GM10248 (cell line): ENCODE results near the gene RRAGC.
A peak's percentile ranks its signal among the peaks of the same experiment; 100 is the strongest.

Experiments
- CTCF ChIA-PET: fragments of 300-600 bp; sonication (Branson Sonifier 250); formaldehyde crosslinking; extraction: SDS; loops from one replicate; lab custom pipeline; 2021; ENCODE audit warnings: antibody characterized with exemption; lab: Yijun Ruan, JAX
- POLR2A ChIA-PET: fragments of 350-650 bp; sonication (Branson Sonifier 250); formaldehyde crosslinking; extraction: SDS; loops from one replicate; lab custom pipeline; 2020; ENCODE audit warnings: antibody characterized with exemption; lab: Yijun Ruan, JAX
- DNase-seq: peaks from one replicate; pipeline ENCODE4 v3.0.0; 2012; ENCODE audit errors: extremely low spot score
- CTCF ChIP-seq: IDR thresholded peaks from 2 replicates; pipeline ENCODE4 v1.5.1; 2012; ENCODE audit warnings: mild to moderate bottlenecking, low read depth; ENCODE audit errors: extremely low read depth, missing control alignments, control extremely low read depth

The RRAGC gene

DNA sequence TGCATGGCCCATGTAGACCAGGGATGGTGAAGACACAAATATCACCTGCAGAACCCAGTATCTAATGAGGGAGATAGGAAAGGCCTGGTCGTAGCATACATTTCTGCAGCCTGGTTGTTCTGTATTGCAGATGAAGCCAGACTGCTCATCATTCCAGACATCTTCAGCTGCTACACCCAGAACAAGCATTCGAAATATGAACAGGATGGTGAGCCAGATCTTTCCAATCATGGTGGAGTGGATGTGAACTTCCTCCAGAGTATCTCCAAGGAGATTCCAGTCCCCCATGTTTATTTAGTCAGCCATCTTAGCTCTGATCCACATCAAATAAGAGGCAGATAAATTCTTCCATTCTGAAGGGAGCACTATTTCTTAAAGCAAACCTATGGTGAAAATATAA, 16.2 kb upstream of the RRAGC start:
- TF ChIP-seq CTCF: no peak
- DNase-seq: no peak
- ChIA-PET CTCF (no interaction called here), POLR2A (interaction anchor here (0.6 kb wide), 1 partner anchor 198 kb away, joined by 3 read pairs; no protein-coding TSS in a partner anchor)

DNA sequence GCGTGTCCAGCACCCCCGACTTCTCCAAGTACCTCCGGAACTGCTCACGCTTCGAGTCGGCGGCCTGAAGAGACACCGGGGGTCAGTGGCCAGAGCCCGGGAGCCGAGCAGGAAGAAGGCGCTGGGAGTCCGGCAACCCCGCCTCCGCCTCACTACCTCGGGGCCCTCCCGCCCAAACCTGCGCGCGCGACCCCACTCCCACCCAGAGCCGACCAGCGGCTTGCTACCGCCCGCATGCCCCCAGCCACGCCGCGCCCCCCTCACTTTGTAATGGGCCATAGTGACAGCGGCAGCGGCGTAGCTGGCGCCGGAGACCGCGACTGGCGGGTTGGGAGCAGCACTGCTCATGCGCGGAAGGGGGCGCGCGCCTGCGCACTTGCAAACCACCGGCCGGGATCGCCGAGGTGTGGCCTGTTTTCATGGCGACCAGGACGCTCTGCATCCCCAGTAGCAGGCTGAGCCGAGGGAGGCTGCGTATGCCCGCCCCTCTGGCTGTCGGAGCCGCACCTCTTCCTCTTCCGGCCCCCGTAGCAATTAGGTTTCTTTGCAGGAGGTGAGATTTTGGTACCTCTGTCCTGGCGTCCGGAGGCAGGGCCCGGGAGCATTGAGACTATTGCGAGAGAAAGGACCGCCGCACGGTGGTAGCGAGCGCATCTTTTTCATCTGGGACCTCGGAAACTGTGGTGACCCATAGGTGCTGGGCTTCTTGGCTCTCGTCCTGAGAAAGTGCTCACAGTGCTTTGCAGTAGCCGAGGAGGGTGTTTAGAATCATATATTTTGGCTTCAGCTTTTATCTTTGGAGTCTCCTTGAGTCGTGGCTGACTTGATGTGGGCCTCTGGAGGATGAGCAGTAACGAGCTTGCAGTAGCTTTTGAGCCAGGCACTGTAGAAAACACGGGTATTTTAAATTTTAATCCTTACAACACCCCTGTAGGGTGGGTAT, 13.7 kb upstream of the RRAGC start, which contains the start of gene MYCBP:
TSS of gene MYCBP (minus strand) at position 322 of the 943 bp plus-strand sequence. CDS start at position 279, 43 bp downstream.
- no peak for TF ChIP-seq CTCF
- ChIA-PET CTCF (interaction anchor here (1.2 to 4.0 kb wide), 3 partner anchors 8 to 17 kb away, joined by 3 to 12 read pairs (median 4); partner anchors contain the start of gene GJA9), POLR2A (no interaction called here)
- peak; percentile 99 for DNase-seq

GRCh38 chr1:38872401-38873026, 12.9 kb upstream of the RRAGC start:
- no peak for TF ChIP-seq CTCF
- POLR2A ChIA-PET: no interaction called here
- peak; percentile 47 for DNase-seq
- CTCF ChIA-PET: interaction anchor here (0.9 to 4.0 kb wide), 5 partner anchors 9 to 17 kb away, joined by 3 to 12 read pairs (median 3); partner anchors contain the start of genes GJA9 and RRAGC

GRCh38 chr1:38870996-38871395, 11.4 kb upstream of the RRAGC start:
- no peak for DNase-seq
- POLR2A ChIA-PET: no interaction called here
- CTCF ChIA-PET: interaction anchor here (1.0 to 4.0 kb wide), 2 partner anchors 10 to 14 kb away, joined by 3 to 12 read pairs; no protein-coding TSS in a partner anchor
- no peak for TF ChIP-seq CTCF

DNA sequence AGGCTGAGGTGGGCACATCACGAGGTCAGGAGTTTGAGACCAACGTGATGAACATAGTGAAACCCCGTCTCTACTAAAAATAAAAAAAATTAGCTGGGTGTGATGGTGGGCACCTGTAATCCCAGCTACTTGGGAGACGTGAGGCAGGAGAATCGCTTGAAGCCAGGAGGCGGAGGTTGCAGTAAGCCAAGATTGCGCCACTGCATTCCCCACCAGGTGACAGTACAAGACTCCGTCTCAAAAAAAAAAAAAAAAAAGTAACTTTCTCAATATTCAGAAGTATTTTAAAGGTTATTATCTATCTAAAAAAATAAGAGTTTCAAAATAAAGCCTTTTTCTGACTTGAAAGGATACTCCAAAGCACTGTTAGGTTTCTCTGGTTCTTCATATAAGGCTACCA, 7.6 kb upstream of the RRAGC start:
- ChIA-PET POLR2A (no interaction called here), CTCF (interaction anchor here (1.3 kb wide), 1 partner anchor 10 kb away, joined by 3 read pairs; no protein-coding TSS in a partner anchor)
- DNase-seq: no peak
- no peak for TF ChIP-seq CTCF

DNA sequence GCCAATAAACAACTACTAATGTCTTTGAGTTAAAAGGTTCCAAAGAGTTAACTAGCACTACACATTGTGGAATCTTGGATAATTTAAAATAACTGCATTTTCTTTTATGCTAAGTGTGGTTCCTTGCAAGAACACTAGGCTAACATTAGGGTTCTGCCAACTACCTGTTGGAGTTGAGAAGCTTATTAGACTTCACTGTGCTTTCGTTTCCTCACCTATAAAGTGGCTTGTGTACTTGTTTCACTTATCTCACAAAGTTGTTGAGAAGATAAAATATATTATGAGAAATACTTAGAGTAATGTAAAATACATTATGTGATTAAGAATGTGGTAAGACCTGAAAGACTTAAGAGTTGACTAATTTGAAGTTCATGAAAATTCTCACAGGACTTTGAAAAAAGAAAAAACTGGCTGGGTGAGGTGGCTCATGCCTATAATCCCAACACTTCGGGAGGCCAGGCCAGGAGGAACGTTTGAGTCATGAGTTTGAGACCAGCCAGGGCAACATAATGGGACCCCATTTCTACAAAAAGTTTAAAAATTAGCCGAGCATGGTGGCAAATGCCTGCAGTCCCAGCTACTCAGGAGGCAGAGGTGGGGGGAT, 5.6 kb upstream of the RRAGC start:
- POLR2A ChIA-PET: no interaction called here

More for the DNA sequence above, 5.6 kb upstream of the RRAGC start:
- DNase-seq: no peak
- CTCF ChIA-PET: no interaction called here
- no peak for TF ChIP-seq CTCF
